Measurements from ENCODE around the gene CWH43.
"Not testable (repeated sequence)": the region's sequence is repeated elsewhere in the genome, so short reads cannot be mapped to it uniquely, and the experiment has no call there.

The CWH43 gene

DNA sequence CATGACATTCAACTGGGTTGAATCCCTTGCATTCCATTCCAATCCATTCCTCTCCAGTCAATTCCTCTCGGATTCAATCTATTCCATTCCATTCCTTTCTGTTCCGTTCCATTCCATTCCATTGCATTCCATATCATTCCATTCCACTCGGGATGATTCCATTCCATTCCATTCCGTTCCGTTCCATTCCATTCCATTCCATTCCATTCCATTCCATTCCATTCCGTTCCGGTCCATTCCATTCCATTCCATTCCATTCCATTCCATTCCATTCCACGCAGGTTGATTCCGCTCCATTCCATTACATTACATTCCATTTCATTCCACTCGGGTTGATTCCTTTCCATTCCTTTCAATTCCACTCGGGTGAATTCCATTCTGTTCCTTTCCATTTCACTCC is 111.4 kb downstream of the CWH43 start:
- DNase-seq = not testable (repeated sequence)

DNA sequence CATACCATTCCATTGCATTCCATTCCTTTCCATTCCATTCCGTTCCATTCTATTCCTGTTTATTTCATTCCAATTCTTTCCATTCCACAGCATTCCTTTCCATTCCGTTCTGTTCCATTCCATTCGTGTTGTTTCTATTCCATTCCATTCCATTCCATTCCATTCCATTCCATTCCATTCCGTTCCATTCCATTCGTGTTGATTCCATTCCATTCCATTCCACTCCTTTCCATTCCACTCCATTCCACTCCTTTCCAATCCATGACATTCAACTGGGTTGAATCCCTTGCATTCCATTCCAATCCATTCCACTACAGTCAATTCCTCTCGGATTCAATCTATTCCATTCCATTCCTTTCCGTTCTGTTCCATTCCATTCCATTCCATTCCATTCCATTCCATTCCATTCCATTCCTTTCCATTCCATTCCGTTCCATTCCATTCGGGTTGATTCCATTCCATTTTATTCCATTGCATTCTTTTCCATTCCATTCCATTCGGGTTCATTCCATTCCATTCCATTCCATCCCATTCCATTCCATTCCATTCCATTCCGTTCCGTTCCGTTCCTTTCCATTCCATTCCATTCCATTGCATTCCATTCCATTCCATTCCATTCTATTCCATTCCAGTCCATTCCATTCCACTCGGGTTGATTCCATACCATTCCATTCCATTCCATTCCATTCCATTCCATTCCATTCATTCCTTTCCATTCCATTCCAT is 112.1 kb downstream of the CWH43 start:
- not testable (repeated sequence) for DNase-seq

DNA sequence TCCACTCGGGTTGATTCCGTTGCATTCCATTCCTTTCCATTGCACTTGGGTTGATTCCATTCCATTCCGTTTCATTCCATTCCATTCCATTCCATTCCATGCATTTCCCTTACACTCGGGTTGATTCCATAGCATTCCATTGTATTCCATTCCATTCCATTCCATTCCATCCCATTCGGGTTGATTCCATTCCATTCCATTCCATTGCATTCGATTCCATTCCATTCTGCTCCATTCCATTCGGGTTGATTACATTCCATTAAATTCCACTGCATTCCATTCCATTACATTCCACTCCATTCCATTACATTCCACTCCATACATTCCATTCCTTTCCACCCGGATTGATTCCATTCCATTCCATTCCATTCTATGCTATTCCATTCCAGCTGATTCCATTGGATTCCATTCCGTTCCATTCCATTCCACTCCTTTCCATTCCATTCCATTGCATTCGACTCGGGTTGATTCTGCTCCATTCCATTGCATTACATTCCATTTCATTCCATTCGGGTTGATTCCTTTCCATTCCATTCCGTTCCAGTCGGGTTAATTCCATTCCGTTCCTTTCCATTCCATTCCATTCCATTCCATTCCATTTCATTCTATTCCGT is 113.9 kb downstream of the CWH43 start:
- DNase-seq = not testable (repeated sequence)

DNA sequence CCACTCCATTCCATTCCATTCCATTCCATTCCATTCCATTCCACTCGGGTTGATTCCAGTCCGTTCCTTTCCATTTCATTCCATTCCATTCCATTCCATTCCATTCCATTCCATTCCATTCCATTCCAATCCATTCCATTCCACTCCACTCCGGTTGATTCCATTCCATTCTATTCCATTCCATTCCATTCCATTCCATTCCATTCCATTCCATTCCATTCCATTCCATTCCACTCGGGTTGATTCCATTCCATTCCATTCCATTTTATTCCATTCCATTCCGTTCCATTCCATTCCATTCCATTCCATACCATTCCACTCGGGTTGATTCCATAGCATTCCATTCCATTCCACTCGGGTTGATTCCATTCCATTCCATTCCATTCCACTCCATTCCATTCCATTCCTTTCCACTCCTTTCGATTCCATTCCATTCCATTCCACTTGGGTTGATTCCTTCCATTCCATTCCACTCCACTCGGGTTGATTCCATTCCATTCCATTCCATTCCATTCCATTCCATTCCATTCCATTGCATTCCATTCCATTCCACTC is 116.3 kb downstream of the CWH43 start:
- DNase-seq = not testable (repeated sequence)

DNA sequence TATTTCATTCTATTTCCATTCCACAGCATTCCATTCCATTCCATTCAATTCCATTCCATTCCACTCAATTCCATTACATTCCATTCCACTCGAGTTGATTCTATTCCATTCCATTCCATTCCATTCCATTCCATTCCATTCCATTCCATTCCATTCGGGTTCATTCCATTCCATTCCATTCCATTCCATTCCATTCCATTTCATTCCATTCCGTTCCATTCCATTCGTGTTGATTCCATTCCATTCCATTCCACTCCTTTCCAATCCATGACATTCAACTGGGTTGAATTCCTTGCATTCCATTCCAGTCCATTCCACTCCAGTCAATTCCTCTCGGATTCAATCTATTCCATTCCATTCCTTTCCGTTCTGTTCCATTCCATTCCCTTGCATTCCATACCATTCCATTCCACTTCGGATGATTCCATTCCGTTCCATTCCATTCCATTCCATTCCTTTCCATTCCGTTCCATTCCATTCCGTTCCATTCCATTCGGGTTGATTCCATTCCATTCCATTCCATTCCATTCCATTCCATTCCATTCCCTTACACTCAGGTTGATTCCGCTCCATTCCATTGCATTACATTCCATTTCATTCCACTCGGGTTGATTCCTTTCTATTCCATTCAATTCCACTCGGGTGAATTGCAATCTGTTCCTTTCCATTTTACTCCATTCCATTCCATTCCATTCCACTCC is 117.5 kb downstream of the CWH43 start:
- DNase-seq = not testable (repeated sequence)

DNA sequence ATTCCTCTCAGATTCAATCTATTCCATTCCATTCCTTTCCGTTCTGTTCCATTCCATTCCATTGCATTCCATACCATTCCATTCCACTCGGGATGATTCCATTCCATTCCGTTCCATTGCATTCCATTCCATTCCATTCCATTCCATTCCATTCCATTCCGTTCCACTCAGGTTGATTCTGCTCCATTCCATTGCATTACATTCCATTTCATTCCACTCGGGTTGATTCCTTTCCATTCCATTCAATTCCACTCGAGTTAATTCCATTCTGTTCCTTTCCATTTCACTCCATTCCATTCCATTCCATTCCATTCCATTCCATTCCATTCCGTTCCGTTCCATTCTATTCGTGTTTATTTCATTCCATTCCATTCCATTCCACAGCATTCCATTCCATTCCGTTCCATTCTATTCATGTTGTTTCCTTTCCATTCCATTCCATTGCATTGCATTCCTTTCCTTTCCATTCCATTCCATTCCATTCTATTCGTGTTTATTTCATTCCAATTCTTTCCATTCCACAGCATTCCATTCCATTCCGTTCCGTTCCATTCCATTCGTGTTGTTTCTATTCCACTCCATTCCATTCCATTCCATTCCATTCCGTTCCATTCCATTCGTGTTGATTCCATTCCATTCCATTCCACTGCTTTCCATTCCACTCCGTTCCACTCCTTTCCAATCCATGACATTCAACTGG is 118.3 kb downstream of the CWH43 start:
- not testable (repeated sequence) for DNase-seq

DNA sequence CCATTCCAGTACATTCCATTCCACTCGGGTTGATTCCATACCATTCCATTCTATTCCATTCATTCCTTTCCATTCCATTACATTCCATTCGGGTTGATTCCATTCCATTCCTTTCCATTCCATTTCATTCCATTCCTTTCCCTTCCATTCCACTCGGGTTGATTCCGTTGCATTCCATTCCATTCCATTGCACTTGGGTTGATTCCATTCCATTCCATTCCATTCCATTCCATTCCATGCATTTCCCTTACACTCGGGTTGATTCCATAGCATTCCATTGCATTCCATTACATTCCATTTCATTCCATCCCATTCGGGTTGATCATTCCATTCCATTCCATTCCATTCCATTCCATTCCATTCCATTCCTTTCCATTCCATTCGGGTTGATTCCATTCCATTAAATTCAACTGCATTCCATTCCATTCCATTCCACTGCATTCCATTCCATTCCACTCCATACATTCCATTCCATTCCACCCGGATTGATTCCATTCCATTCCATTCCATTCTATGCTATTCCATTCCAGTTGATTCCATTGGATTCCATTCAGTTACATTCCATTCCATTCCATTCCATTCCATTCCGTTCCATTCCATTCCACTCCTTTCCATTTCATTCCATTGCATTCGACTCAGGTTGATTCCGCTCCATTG is 119.3 kb downstream of the CWH43 start:
- DNase-seq = not testable (repeated sequence)

DNA sequence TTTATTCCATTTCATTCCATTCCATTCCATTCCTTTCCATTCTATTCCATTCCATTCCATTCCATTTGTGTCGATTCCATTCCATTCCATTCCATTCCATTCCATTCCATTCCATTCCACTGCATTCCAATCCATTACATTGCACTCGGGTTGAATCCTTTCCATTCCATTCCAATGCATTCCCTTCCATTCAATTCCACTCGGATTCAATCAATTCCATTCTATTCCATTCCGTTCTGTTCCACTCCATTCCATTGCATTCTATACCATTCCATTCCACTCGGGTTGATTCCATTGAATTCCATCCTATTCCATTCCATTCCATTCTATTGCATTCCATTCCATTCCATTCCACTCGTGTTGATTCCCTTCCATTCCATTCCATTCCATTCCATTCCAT is 121.2 kb downstream of the CWH43 start:
- peak; percentile 55 for DNase-seq

DNA sequence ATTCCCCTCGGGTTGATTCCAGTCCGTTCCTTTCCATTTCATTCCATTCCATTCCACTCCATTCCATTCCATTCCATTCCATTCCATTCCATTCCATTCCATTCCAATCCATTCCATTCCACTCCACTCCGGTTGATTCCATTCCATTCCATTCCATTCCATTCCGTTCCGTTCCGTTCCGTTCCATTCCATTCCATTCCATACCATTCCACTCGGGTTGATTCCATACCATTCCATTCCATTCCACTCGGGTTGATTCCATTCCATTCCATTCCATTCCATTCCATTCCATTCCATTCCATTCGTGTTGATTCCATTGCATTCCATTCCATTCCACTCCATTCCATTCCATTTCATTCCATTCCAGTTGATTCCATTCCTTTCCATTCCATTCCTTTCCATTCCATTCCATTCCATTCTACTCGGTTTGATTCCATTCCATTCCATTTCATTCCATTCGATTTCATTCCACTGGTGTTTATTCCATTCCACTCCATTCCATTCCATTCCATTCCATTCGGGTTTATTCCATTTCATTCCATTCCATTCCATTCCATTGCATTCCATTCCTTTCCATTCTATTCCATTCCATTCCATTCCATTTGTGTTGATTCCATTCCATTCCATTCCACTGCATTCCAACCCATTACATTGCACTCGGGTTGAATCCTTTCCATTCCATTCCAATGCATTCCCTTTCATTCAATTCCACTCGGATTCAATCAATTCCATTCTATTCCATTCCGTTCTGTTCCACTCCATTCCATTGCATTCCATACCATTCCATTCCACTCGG is 122.3 kb downstream of the CWH43 start:
- not testable (repeated sequence) for DNase-seq

DNA sequence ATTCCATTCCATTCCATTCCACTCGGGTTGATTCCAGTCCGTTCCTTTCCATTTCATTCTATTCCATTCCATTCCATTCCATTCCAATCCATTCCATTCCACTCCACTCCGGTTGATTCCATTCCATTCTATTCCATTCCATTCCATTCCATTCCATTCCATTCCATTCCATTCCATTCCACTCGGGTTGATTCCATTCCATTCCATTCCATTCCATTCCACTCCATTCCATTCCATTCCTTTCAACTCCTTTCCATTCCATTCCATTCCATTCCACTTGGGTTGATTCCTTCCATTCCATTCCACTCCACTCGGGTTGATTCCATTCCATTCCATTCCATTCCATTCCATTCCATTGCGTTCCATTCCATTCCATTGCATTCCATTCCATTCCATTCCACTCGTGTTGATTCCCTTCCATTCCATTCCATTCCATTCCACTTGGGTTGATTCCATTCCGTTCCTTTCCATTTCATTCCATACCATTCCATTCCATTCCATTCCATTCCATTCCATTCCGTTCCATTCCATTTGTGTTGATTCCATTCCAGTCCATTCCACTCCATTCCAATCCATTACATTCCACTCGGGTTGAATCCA is 123.6 kb downstream of the CWH43 start:
- DNase-seq = not testable (repeated sequence)

DNA sequence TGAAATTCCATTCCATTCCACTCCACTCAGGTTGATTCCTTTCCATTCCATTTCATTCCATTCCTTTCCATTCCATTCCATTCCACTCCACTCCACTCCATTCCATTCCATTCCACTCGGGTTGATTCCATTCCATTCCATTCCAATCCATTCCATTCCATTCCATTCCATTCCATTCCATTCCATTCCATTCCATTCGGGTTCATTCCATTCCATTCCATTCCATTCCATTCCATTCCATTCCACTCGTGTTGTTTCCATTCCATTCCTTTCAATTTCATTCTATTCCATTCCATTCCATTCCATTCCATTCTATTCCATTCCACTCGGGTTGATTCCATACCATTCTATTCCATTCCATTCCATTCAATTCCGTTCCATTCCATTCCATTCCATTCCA is 124.5 kb downstream of the CWH43 start:
- not testable (repeated sequence) for DNase-seq
